Natural killer cell (primary cell): ENCODE results near the gene ATP2B2. TPM values are rescaled to one million over a fixed set of nuclear protein-coding genes. Genes with fewer than 3 reads are reported as not detected.

Source experiments
- ATAC-seq, 3 donors: fragments of 150-1000 bp in 2 of 3; fragments of 200-7000 bp in 1 of 3; cut with Tn5 transposase; 1 replicate in 1 of 3; 2 replicates in 2 of 3; pipeline ENCODE4 v1.10.0; 2021; ENCODE audit warnings: mild to moderate bottlenecking in 2 of 3, moderate library complexity in 2 of 3
- DNase-seq, 2 donors: peaks; one replicate each; pipeline versions ENCODE4 v3.0.0 to v3.0.0-alpha.2; 2013 to 2021; ENCODE audit warnings: mixed read lengths in 1 of 2
- H3K27ac ChIP-seq: one replicate; pipeline ENCODE4 v1.5.1; 2013; ENCODE audit warnings: mild to moderate bottlenecking, low read length
- H3K27me3 ChIP-seq: one replicate; pipeline ENCODE4 v1.6.1; 2013; ENCODE audit warnings: low read length; ENCODE audit not compliant: control insufficient read depth, insufficient read depth
- H3K36me3 ChIP-seq: one replicate; pipeline ENCODE4 v1.6.1; 2013; ENCODE audit warnings: low read length; ENCODE audit not compliant: control insufficient read depth, insufficient read depth
- H3K4me1 ChIP-seq: one replicate; pipeline ENCODE4 v1.6.1; 2013; ENCODE audit warnings: low read length; ENCODE audit not compliant: control insufficient read depth, insufficient read depth
- H3K4me3 ChIP-seq: one replicate; pipeline ENCODE4 v1.5.1; 2013; ENCODE audit warnings: low read length
- H3K9me3 ChIP-seq: one replicate; pipeline ENCODE4 v1.6.1; 2013; ENCODE audit warnings: low read length; ENCODE audit not compliant: control insufficient read depth, insufficient read depth
- H3K27ac Mint-ChIP-seq, 2 donors: one replicate each; pipeline ENCODE4 v1.8.0; 2022; ENCODE audit warnings: mild to moderate bottlenecking in 2 of 2, mixed read lengths in 2 of 2, moderate library complexity in 1 of 2
- H3K27me3 Mint-ChIP-seq, 2 donors: one replicate each; pipeline ENCODE4 v1.8.0; 2022; ENCODE audit warnings: low read depth in 2 of 2, mixed read lengths in 2 of 2
- H3K36me3 Mint-ChIP-seq: one replicate; pipeline ENCODE4 v1.8.0; 2022; ENCODE audit warnings: mixed read lengths
- H3K4me1 Mint-ChIP-seq, 2 donors: one replicate each; pipeline ENCODE4 v1.8.0; 2022; ENCODE audit warnings: mixed read lengths in 2 of 2
- H3K4me3 Mint-ChIP-seq: one replicate; pipeline ENCODE4 v1.8.0; 2022; ENCODE audit warnings: mild to moderate bottlenecking, moderate library complexity, mixed read lengths
- H3K9me3 Mint-ChIP-seq, 2 donors: one replicate each; pipeline ENCODE4 v1.8.0; 2022; ENCODE audit warnings: mixed read lengths in 2 of 2
- CTCF ChIP-seq: fragments of 200-600 bp; IDR thresholded peaks from one replicate; pipeline ENCODE4 v1.8.0; 2022; ENCODE audit warnings: antibody characterized with exemption
- whole genome bisulfite sequencing: methylation state at CpG from one replicate; pipeline ENCODE4 v1.1.7; 2013; ENCODE audit warnings: missing lambda C conversion rate; ENCODE audit not compliant: insufficient coverage; 5-methylcytosine and 5-hydroxymethylcytosine counted together
- intact Hi-C: fragments of 100-400 bp; cut with micrococcal nuclease; formaldehyde crosslinking; loops from one replicate; pipeline ENCODE4 v1.14.2; 2022
- total RNA-seq, 4 donors: library from RNA; stranded (reverse); fragments of 120-200 nt in 1 of 4; gene quantifications; one replicate each; pipeline versions ENCODE4 v1.2.3 to v1.2.4, GENCODE V29; 2013 to 2022

Gene ATP2B2
- total RNA-seq, 3 donors from 2014 or later (not counting 1 experiment from before 2014, with no cell fraction given), result not detected

GRCh38 chr3:10503217-10503796, 2.1 kb downstream of the ATP2B2 start:
- no peaks in the 10 kb centered on the region for H3K4me1 Mint-ChIP-seq
- intact Hi-C loops, result no loop called here
- H3K27me3 Mint-ChIP-seq, result peaks cover 6 to 17% of the 10 kb centered on the region in 2 donors
- DNase-seq (no peak), ATAC-seq (no peak)
- 83% methylated on average over 15 of the region's 15 CpGs for WGBS
- H3K27ac Mint-ChIP-seq, result no peak overlapping the region
- no peak overlapping the region for H3K27ac ChIP-seq
- no peaks in the 10 kb centered on the region for H3K9me3 ChIP-seq
- no peaks in the 10 kb centered on the region for H3K36me3 ChIP-seq
- H3K4me1 ChIP-seq, result peaks cover 7% of the 10 kb centered on the region
- no peak overlapping the region for H3K4me3 ChIP-seq
- no peak overlapping the region for H3K4me3 Mint-ChIP-seq
- no peaks in the 10 kb centered on the region for H3K9me3 Mint-ChIP-seq
- no peaks in the 10 kb centered on the region for H3K36me3 Mint-ChIP-seq
- TF ChIP-seq CTCF, result no peak
- peaks cover 13% of the 10 kb centered on the region for H3K27me3 ChIP-seq

GRCh38 chr3:10502185-10502880, 3.1 kb downstream of the ATP2B2 start:
- H3K4me3 ChIP-seq, result no peak overlapping the region
- no peaks in the 10 kb centered on the region for H3K36me3 ChIP-seq
- intact Hi-C loops, result no loop called here
- Mint-ChIP-seq H3K4me3 (no peak overlapping the region), H3K36me3 (no peaks in the 10 kb centered on the region), H3K4me1 (no peaks in the 10 kb centered on the region), H3K9me3 (no peaks in the 10 kb centered on the region), H3K27ac (no peak overlapping the region), H3K27me3 (peaks cover 6 to 12% of the 10 kb centered on the region in 2 donors)
- H3K4me1 ChIP-seq, result peaks cover 7% of the 10 kb centered on the region
- no peaks in the 10 kb centered on the region for H3K9me3 ChIP-seq
- ATAC-seq (no peak), DNase-seq (no peak)
- H3K27ac ChIP-seq, result no peak overlapping the region
- TF ChIP-seq CTCF, result no peak
- H3K27me3 ChIP-seq, result peaks cover 13% of the 10 kb centered on the region
- WGBS, result 82% methylated on average over 12 of the region's 12 CpGs

GRCh38 chr3:10501664-10502052, 3.7 kb downstream of the ATP2B2 start:
- no peak overlapping the region for H3K27ac Mint-ChIP-seq
- DNase-seq (no peak), ATAC-seq (no peak)
- H3K36me3 Mint-ChIP-seq, result no peaks in the 10 kb centered on the region
- Histone ChIP-seq H3K4me3 (no peak overlapping the region), H3K9me3 (no peaks in the 10 kb centered on the region), H3K4me1 (peaks cover 7% of the 10 kb centered on the region), H3K27ac (no peak overlapping the region), H3K27me3 (peaks cover 13% of the 10 kb centered on the region), H3K36me3 (no peaks in the 10 kb centered on the region)
- no peaks in the 10 kb centered on the region for H3K4me1 Mint-ChIP-seq
- 71% methylated on average over 3 of the region's 3 CpGs for WGBS
- H3K9me3 Mint-ChIP-seq, result no peaks in the 10 kb centered on the region
- H3K4me3 Mint-ChIP-seq, result no peak overlapping the region
- intact Hi-C loops, result no loop called here
- H3K27me3 Mint-ChIP-seq, result peaks cover 6 to 12% of the 10 kb centered on the region in 2 donors
- no peak for TF ChIP-seq CTCF
